SKM-1 treated with dmso at 0.1 percent for 144 hours (cell line): ENCODE data around the gene IMMT.
A peak's percentile ranks its signal among the peaks of the same experiment; 100 is the strongest.

Source experiments
- DNase-seq: peaks from one replicate; lab custom pipeline; 2025; ENCODE audit not compliant: unreplicated experiment; lab: John Stamatoyannopoulos, UW

Gene IMMT

GRCh38 chr2:86143926-86144685 lies 51.2 kb downstream of the IMMT start:
- no peak for DNase-seq

GRCh38 chr2:86143307-86143706 lies 52.0 kb downstream of the IMMT start:
- DNase-seq: no peak

- no peak for DNase-seq
Measured at GRCh38 chr2:86142436-86143257, 52.6 kb downstream of the IMMT start.

GRCh38 chr2:86140969-86141392 lies 54.3 kb downstream of the IMMT start:
- no peak for DNase-seq

- no peak for DNase-seq
Measured at GRCh38 chr2:86139981-86140380, 55.3 kb downstream of the IMMT start.

GRCh38 chr2:86138736-86139625 lies 56.3 kb downstream of the IMMT start:
- no peak for DNase-seq

GRCh38 chr2:86136141-86136540 lies 59.1 kb downstream of the IMMT start:
- no peak for DNase-seq

GRCh38 chr2:86135653-86136052 lies 59.6 kb downstream of the IMMT start:
- DNase-seq: no peak

- DNase-seq: no peak
Measured at GRCh38 chr2:86134709-86135108, 60.6 kb downstream of the IMMT start.

GRCh38 chr2:86124683-86125082 lies 70.6 kb downstream of the IMMT start:
- no peak for DNase-seq

- no peak for DNase-seq
Measured at GRCh38 chr2:86123328-86123925, 71.8 kb downstream of the IMMT start.

GRCh38 chr2:86118130-86118529 lies 77.1 kb downstream of the IMMT start:
- DNase-seq: no peak

GRCh38 chr2:86107031-86107430 lies 88.2 kb downstream of the IMMT start:
- no peak for DNase-seq

- DNase-seq: peak; percentile 99
Measured at GRCh38 chr2:86105969-86106945, 89.0 kb downstream of the IMMT start, which contains the start of gene PTCD3. Gene PTCD3 (plus strand): TSS chr2:86106235. CDS start chr2:86106248, 13 bp downstream.

GRCh38 chr2:86105252-86105968 lies 89.9 kb downstream of the IMMT start, which contains the start of gene POLR1A:
Gene POLR1A (minus strand): TSS chr2:86105886. CDS start chr2:86105776, 110 bp downstream.
- DNase-seq: peak; percentile 99

GRCh38 chr2:86102157-86102556 lies 93.1 kb downstream of the IMMT start:
- no peak for DNase-seq

GRCh38 chr2:86097913-86098312 lies 97.3 kb downstream of the IMMT start:
- DNase-seq: no peak

- no peak for DNase-seq
Measured at GRCh38 chr2:86097114-86097896, 98.0 kb downstream of the IMMT start.
